HG03025 (cell line): Measurements from ENCODE around the gene GNPDA1.
A peak's percentile ranks its signal among the peaks of the same experiment; 100 is the strongest.

Experiments
- ATAC-seq: cut with Tn5 transposase; IDR thresholded peaks from one replicate; pipeline ENCODE4 v1.9.1; 2021; ENCODE audit warnings: mild to moderate bottlenecking, moderate library complexity; ENCODE audit not compliant: unreplicated experiment, low FRiP score

The GNPDA1 gene

GRCh38 chr5:142024771-142025304, 12.0 kb upstream of the GNPDA1 start:
- ATAC-seq: peak; percentile 98

- ATAC-seq: no peak
Observed at GRCh38 chr5:142023836-142024235, 11.0 kb upstream of the GNPDA1 start.

GRCh38 chr5:142020122-142020659, 7.4 kb upstream of the GNPDA1 start:
- no peak for ATAC-seq

GRCh38 chr5:142017832-142018427, 5.1 kb upstream of the GNPDA1 start:
- ATAC-seq: no peak

- ATAC-seq: no peak
Observed at GRCh38 chr5:142016556-142016955, 3.7 kb upstream of the GNPDA1 start.

- ATAC-seq: no peak
Observed at GRCh38 chr5:142015781-142016533, 3.1 kb upstream of the GNPDA1 start.

GRCh38 chr5:142014911-142015584, 2.2 kb upstream of the GNPDA1 start:
- ATAC-seq: no peak

- ATAC-seq: no peak
Observed at GRCh38 chr5:142013734-142014521, 1.1 kb upstream of the GNPDA1 start.

- ATAC-seq: no peak
Observed at GRCh38 chr5:142012186-142012785, 541 bp downstream of the GNPDA1 start.

- no peak for ATAC-seq
Observed at GRCh38 chr5:142011572-142012185, 1.1 kb downstream of the GNPDA1 start.

- no peak for ATAC-seq
Observed at GRCh38 chr5:142009886-142010285, 2.9 kb downstream of the GNPDA1 start.

GRCh38 chr5:142008813-142009212, 4.0 kb downstream of the GNPDA1 start:
- ATAC-seq: no peak

GRCh38 chr5:142007237-142007544, 5.6 kb downstream of the GNPDA1 start:
- no peak for ATAC-seq

GRCh38 chr5:142006363-142007236, 6.2 kb downstream of the GNPDA1 start:
- ATAC-seq: peak; percentile 42

GRCh38 chr5:142003266-142003800, 9.5 kb downstream of the GNPDA1 start:
- no peak for ATAC-seq

GRCh38 chr5:142000704-142001484, 11.9 kb downstream of the GNPDA1 start:
- no peak for ATAC-seq

- no peak for ATAC-seq
Observed at GRCh38 chr5:142000173-142000572, 12.7 kb downstream of the GNPDA1 start.
